Duodenal mucosa (tissue), 2 donors: ENCODE results near the gene HOGA1.

ENCODE experiments used
- H3K27ac ChIP-seq: one replicate; pipeline ENCODE4 v1.7.0; 2013; ENCODE audit warnings: low read depth, low read length
- H3K27me3 ChIP-seq, 2 donors: one replicate each; pipeline ENCODE4 v1.7.0; 2013; ENCODE audit warnings: low read length in 2 of 2, control low read depth in 1 of 2; ENCODE audit not compliant: insufficient read depth in 2 of 2, control insufficient read depth in 1 of 2
- H3K36me3 ChIP-seq, 2 donors: one replicate each; pipeline ENCODE4 v1.7.0; 2013; ENCODE audit warnings: low read length in 2 of 2, control low read depth in 1 of 2; ENCODE audit not compliant: insufficient read depth in 2 of 2, control insufficient read depth in 1 of 2
- H3K4me1 ChIP-seq, 2 donors: one replicate each; pipeline ENCODE4 v1.7.0; 2013; ENCODE audit warnings: low read length in 2 of 2, control low read depth in 1 of 2; ENCODE audit not compliant: insufficient read depth in 2 of 2, control insufficient read depth in 1 of 2
- H3K4me3 ChIP-seq, 2 donors: one replicate each; pipeline ENCODE4 v1.7.0; 2013; ENCODE audit warnings: low read length in 2 of 2, low read depth in 1 of 2
- H3K9ac ChIP-seq, 2 donors: one replicate each; pipeline ENCODE4 v1.7.0; 2013; ENCODE audit warnings: low read length in 2 of 2, low read depth in 1 of 2
- H3K9me3 ChIP-seq, 2 donors: one replicate each; pipeline ENCODE4 v1.7.0; 2013; ENCODE audit warnings: low read length in 2 of 2, control low read depth in 1 of 2; ENCODE audit not compliant: control insufficient read depth in 1 of 2

Gene HOGA1

GRCh38 chr10:97593421-97593820, 9.2 kb downstream of the HOGA1 start:
- Histone ChIP-seq H3K4me3 (no peak overlapping the region), H3K9ac (no peak overlapping the region), H3K4me1 (peaks cover 0 to 5% of the 10 kb centered on the region in 2 donors), H3K27ac (no peak overlapping the region), H3K36me3 (no peaks in the 10 kb centered on the region), H3K27me3 (no peaks in the 10 kb centered on the region), H3K9me3 (no peaks in the 10 kb centered on the region)

DNA sequence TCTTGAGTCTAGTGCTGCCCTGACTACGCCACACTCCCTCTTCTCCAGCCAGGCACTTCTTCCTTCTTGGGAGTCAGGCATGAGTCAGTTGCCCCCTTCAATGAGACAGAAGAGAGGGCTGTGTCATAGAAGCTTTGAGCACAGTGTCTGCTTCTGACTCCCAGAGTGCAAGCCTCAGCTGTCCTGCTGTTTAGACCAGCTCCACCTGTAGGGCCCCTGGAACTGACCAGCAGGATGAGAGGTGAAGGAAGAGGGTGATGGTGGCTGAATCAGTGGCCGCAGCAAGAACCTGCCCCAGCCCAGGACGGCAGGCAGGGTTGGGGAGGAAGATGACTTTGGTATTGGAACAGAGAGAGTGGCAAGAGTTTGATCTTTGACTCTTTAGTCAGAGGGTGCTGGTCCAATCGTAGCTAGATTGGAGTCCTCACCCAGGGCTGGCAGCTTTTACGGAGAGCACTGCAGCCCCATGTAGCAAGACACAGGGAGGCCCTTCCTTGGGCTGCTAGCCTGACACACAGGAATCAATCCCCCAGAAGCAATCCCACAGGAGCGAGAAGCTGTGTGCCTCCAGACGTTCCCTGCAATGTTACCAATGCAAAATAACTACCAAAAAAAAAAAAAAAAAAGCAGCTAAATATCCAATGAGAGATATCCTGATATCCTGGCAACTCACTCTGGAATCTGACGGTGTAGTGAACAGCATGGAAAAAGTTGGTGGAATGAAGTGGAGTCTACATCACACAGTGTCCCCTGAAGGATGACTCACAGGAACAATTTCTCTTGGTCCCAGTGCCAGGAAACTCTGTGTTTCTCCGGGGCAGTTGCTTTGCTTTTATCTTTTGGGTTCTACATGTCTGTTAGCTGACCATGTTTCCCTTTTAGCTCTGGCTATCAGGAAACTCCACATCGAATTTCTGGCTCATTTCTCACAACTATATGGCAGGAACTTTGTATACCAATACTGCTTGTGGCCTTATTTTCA, 12.2 kb downstream of the HOGA1 start:
- no peaks in the 10 kb centered on the region for H3K9me3 ChIP-seq
- no peak overlapping the region for H3K27ac ChIP-seq
- no peaks in the 10 kb centered on the region for H3K36me3 ChIP-seq
- no peak overlapping the region for H3K9ac ChIP-seq
- H3K4me3 ChIP-seq: no peak overlapping the region
- H3K4me1 ChIP-seq: peaks cover 0 to 5% of the 10 kb centered on the region in 2 donors
- no peaks in the 10 kb centered on the region for H3K27me3 ChIP-seq

DNA sequence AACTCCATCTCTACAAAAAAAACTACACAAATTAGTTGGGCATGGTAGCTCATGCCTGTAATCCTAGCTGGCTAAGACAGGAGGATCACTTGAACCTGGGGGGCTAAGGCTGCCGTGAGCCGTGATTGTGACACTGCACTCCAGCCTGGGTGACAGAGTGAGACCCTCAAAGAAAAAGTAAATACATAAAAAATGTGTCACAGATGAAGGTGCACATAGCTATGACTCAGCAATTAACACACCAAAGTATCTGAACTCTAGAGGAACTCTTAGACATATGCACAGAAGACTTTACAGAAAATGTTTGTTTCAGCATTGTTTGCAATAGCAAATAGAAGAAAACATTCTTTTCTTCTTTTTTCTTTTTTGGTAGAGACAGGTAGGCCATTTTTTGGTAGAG, 13.6 kb downstream of the HOGA1 start:
- H3K9ac ChIP-seq: no peak overlapping the region
- peaks cover 0 to 5% of the 10 kb centered on the region in 2 donors for H3K4me1 ChIP-seq
- H3K27me3 ChIP-seq: no peaks in the 10 kb centered on the region
- H3K9me3 ChIP-seq: no peaks in the 10 kb centered on the region
- H3K27ac ChIP-seq: no peak overlapping the region
- no peaks in the 10 kb centered on the region for H3K36me3 ChIP-seq
- no peak overlapping the region for H3K4me3 ChIP-seq

- Histone ChIP-seq H3K27ac (no peak overlapping the region), H3K9me3 (no peaks in the 10 kb centered on the region), H3K27me3 (no peaks in the 10 kb centered on the region), H3K4me1 (peaks cover 0 to 5% of the 10 kb centered on the region in 2 donors), H3K4me3 (no peak overlapping the region), H3K36me3 (no peaks in the 10 kb centered on the region), H3K9ac (no peak overlapping the region)
Observed at GRCh38 chr10:97598407-97599271, 14.4 kb downstream of the HOGA1 start.

- no peak overlapping the region for H3K9ac ChIP-seq
- no peak overlapping the region for H3K27ac ChIP-seq
- no peak overlapping the region for H3K4me3 ChIP-seq
- H3K9me3 ChIP-seq: no peaks in the 10 kb centered on the region
- H3K36me3 ChIP-seq: no peaks in the 10 kb centered on the region
- H3K27me3 ChIP-seq: no peaks in the 10 kb centered on the region
- peaks cover 0 to 5% of the 10 kb centered on the region in 2 donors for H3K4me1 ChIP-seq
Observed at GRCh38 chr10:97599272-97599619, 15.1 kb downstream of the HOGA1 start.

DNA sequence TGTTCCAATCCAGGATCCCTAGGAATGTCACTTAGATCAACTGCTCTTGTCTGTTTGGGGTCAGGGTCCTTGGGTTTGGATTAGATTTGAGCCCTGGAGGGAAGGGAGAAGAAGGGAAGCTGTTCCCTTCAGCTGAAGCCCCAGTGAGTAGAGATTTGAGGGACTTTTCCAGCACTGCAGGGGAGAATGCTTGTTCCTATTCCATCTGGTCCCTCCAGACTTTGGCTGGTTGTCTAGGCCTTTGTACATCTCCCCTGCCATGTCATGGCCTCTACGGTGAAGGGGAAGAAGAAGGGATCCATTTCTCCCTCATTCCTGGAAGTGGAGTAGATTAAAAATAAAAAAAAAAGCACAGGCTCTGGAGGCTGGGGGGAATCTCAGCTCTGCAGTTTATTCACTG, 16.4 kb downstream of the HOGA1 start:
- H3K9ac ChIP-seq: no peak overlapping the region
- no peaks in the 10 kb centered on the region for H3K36me3 ChIP-seq
- no peaks in the 10 kb centered on the region for H3K9me3 ChIP-seq
- H3K27ac ChIP-seq: no peak overlapping the region
- no peaks in the 10 kb centered on the region for H3K27me3 ChIP-seq
- no peak overlapping the region for H3K4me3 ChIP-seq
- peaks cover 0 to 5% of the 10 kb centered on the region in 2 donors for H3K4me1 ChIP-seq

GRCh38 chr10:97601268-97602215, 17.4 kb downstream of the HOGA1 start:
- no peaks in the 10 kb centered on the region for H3K4me1 ChIP-seq
- no peak overlapping the region for H3K27ac ChIP-seq
- no peaks in the 10 kb centered on the region for H3K27me3 ChIP-seq
- H3K9ac ChIP-seq: no peak overlapping the region
- H3K9me3 ChIP-seq: no peaks in the 10 kb centered on the region
- H3K36me3 ChIP-seq: no peaks in the 10 kb centered on the region
- no peak overlapping the region for H3K4me3 ChIP-seq

DNA sequence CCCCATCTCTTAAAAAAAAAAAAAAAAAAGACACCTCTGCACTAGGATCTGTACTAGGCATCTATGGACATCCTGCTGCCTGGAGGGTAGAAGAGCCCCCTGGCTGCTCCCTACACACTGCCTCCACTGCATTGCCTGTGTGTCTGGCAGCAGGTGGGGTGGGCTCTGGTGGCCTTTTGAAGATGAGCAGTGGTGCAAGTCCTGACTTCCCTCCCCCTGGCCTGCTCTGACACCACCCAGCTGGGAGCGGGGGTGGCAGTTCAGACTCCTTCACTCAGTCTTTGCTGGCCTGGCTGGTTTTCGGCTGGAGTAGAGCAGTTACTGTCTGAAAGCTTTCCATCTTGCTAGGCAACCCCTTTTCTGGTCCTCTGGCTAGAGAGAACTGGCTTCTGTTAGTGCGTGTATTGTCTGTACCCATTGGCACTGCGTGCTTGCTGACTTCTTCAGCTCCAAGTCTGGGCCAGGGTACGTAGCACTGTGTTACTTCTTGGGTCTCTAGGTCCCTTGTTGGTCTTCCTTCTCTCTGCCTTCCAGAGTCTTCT, 23.0 kb downstream of the HOGA1 start:
- H3K9ac ChIP-seq: no peak overlapping the region
- no peaks in the 10 kb centered on the region for H3K27me3 ChIP-seq
- no peak overlapping the region for H3K4me3 ChIP-seq
- no peaks in the 10 kb centered on the region for H3K36me3 ChIP-seq
- H3K4me1 ChIP-seq: no peaks in the 10 kb centered on the region
- no peak overlapping the region for H3K27ac ChIP-seq
- no peaks in the 10 kb centered on the region for H3K9me3 ChIP-seq

DNA sequence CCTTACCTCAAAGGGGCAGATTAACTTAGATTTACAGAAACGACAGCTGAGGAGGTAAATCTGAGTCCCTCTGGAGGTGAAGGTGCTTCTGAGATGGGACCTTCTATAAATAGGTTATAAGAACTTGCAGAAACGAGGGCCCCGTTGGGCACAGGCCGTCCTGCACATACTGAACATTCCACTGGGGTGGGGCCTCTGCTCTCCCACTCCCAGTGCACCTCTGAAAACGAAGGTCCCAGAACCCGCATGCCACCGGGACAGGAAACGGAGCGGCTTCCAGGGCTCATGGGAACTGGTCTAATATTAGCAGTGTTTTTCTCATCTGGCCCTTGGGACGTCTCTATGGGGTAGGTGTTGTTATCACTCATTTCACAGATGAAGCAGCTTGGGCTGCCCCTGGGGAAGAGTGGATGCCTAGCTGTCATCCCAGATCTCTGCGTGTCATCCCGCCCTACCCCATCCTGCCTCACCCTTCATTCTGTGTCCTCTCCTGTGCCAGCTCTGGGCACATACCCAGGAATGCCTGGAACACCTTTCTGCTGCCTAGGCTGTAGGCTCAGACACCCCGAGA, 24.9 kb downstream of the HOGA1 start:
- no peaks in the 10 kb centered on the region for H3K36me3 ChIP-seq
- no peak overlapping the region for H3K9ac ChIP-seq
- no peaks in the 10 kb centered on the region for H3K4me1 ChIP-seq
- no peak overlapping the region for H3K4me3 ChIP-seq
- no peak overlapping the region for H3K27ac ChIP-seq
- H3K9me3 ChIP-seq: no peaks in the 10 kb centered on the region
- H3K27me3 ChIP-seq: no peaks in the 10 kb centered on the region
